Stomach (tissue), 9 donors: ENCODE measurements around the gene ERC2. TPM values are rescaled to one million over a fixed set of nuclear protein-coding genes. Genes with fewer than 3 reads are reported as not detected.

Experiments
- DNase-seq, 2 donors: peaks; one replicate each; pipeline versions ENCODE4 v3.0.0 to v3.0.0-alpha.2; 2013 to 2019
- H3K27ac ChIP-seq, 5 donors: fragments of 200-600 bp in 4 of 5; sonication (generic) in 4 of 5; one replicate each; pipeline ENCODE4 v1.5.1; 2013 to 2019; ENCODE audit warnings: mild to moderate bottlenecking in 1 of 5, moderate library complexity in 1 of 5
- H3K27me3 ChIP-seq, 3 donors: fragments of 200-600 bp; sonication (generic); one replicate each; pipeline ENCODE4 v1.5.1; 2017 to 2019; ENCODE audit warnings: mixed run types in 1 of 3
- H3K36me3 ChIP-seq, 4 donors: fragments of 200-600 bp; sonication (generic); 1 replicate in 3 of 4; 2 replicates in 1 of 4; pipeline ENCODE4 v1.5.1; 2016 to 2019
- H3K4me1 ChIP-seq, 4 donors: fragments of 200-600 bp; sonication (generic); one replicate each; pipeline ENCODE4 v1.5.1; 2016 to 2019
- H3K4me3 ChIP-seq, 4 donors: fragments of 200-600 bp; sonication (generic) in 3 of 4; one replicate each; pipeline ENCODE4 v1.5.1; 2016 to 2019; ENCODE audit warnings: mild to moderate bottlenecking in 1 of 4
- H3K9me3 ChIP-seq, 4 donors: fragments of 200-600 bp; sonication (generic); one replicate each; pipeline ENCODE4 v1.5.1; 2016 to 2019
- CTCF ChIP-seq, 7 experiments: fragments of 450-650 bp in 4 of 7; fragments of 200-600 bp in 3 of 7; sonication (generic) in 3 of 7; IDR thresholded peaks; one replicate each; pipeline ENCODE4 v1.5.1; 2016 to 2019; ENCODE audit warnings: antibody characterized with exemption in 7 of 7, control low read depth in 2 of 7, mild to moderate bottlenecking in 1 of 7
- EP300 ChIP-seq: sonication (generic); formaldehyde crosslinking; IDR thresholded peaks from one replicate; pipeline ENCODE4 v1.6.1; 2017; ENCODE audit warnings: antibody characterized with exemption
- POLR2A ChIP-seq, 4 donors: fragments of 450-650 bp; IDR thresholded peaks; one replicate each; pipeline ENCODE4 v1.6.1; 2016; ENCODE audit warnings: antibody characterized with exemption in 4 of 4, control low read depth in 2 of 4, mild to moderate bottlenecking in 1 of 4, moderate library complexity in 1 of 4
- POLR2AphosphoS5 ChIP-seq, 3 donors: sonication (generic); formaldehyde crosslinking; IDR thresholded peaks; one replicate each; pipeline ENCODE4 v1.6.1; 2016; ENCODE audit warnings: antibody characterized with exemption in 3 of 3
- WGBS, 5 donors: extraction: QIAGEN DNeasy Blood & Tissue Kit in 3 of 5; methylation state at CpG; one replicate each; pipeline versions ENCODE4 v1.1.5 to v1.1.7; 2013 to 2018; 5-methylcytosine and 5-hydroxymethylcytosine counted together
- intact Hi-C: fragments of 100-400 bp; cut with DNase I; formaldehyde crosslinking; loops from one replicate; pipeline ENCODE4 v1.15.1; 2023; ENCODE audit warnings: low total_unique reads
- polyA plus RNA-seq, 3 donors: library from polyadenylated mRNA; stranded (reverse); fragments of 200-250 nt; gene quantifications; one replicate each; pipeline ENCODE4 v1.2.3, GENCODE V29; 2013
- total RNA-seq, 5 donors: library from RNA; depleted of rRNA; stranded (reverse); fragments of >200 nt; gene quantifications; one replicate each; pipeline versions ENCODE4 v1.1.0 to v1.2.3, GENCODE V29; 2014 to 2016
- donor health status: healthy with polysubstance abuse.
- donor health status: Bipolar disorder and iron deficiency.
- donor health status: healthy.

ERC2 gene
- total and polyA plus RNA-seq, 8 donors = 0.43 to 3.1 (median 1.3) TPM; not detected in 2

DNA sequence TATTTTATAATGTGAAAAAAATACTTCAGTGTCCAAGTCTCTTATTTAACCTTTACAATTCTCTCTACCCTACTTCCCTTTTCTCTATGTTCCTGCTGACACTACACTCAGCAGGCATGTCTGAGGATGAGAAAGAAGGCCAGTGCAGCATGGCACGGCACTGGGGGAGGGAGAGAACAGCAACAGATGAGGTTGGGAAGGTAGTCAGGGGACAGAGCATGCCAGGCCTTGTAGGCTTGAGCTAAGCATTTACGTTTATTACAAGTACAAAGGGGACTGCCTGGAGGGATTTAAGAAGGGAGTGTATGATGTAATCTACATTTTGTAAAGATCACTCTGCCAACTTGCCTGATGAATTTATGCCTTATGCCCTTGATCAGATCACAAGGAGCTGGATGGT, 863.9 kb downstream of the ERC2 start:
- 73 to 85% (median 83%) methylated on average over 2 of the region's 2 CpGs for WGBS, 5 donors
- no peak overlapping the region for H3K27ac ChIP-seq
- no peaks in the 10 kb centered on the region for H3K9me3 ChIP-seq
- DNase-seq = no peak
- no peaks in the 10 kb centered on the region for H3K36me3 ChIP-seq
- intact Hi-C loops = no loop called here
- no peak overlapping the region for H3K4me3 ChIP-seq
- TF ChIP-seq POLR2A (IDR thresholded peaks at IDR 0.05) = no peak
- TF ChIP-seq POLR2AphosphoS5 (IDR thresholded peaks at IDR 0.05) = no peak
- no peak for TF ChIP-seq CTCF (IDR thresholded peaks at IDR 0.05)
- no peak for TF ChIP-seq EP300
- no peaks in the 10 kb centered on the region for H3K4me1 ChIP-seq
- H3K27me3 ChIP-seq = no peaks in the 10 kb centered on the region

- no peaks in the 10 kb centered on the region for H3K27me3 ChIP-seq
- intact Hi-C loops = no loop called here
- TF ChIP-seq POLR2A (IDR thresholded peaks at IDR 0.05) = no peak
- no peak for TF ChIP-seq EP300
- TF ChIP-seq POLR2AphosphoS5 (IDR thresholded peaks at IDR 0.05) = no peak
- TF ChIP-seq CTCF (IDR thresholded peaks at IDR 0.05) = no peak
- H3K9me3 ChIP-seq = no peaks in the 10 kb centered on the region
- DNase-seq = peak in 1 of 2 donors; percentile 46
- H3K27ac ChIP-seq = no peak overlapping the region
- H3K36me3 ChIP-seq = no peaks in the 10 kb centered on the region
- H3K4me3 ChIP-seq = no peak overlapping the region
- 54 to 63% (median 62%) methylated on average over 10 of the region's 10 CpGs for WGBS, 5 donors
- no peaks in the 10 kb centered on the region for H3K4me1 ChIP-seq
Observed at GRCh38 chr3:55601366-55602080, 866.7 kb downstream of the ERC2 start.

DNA sequence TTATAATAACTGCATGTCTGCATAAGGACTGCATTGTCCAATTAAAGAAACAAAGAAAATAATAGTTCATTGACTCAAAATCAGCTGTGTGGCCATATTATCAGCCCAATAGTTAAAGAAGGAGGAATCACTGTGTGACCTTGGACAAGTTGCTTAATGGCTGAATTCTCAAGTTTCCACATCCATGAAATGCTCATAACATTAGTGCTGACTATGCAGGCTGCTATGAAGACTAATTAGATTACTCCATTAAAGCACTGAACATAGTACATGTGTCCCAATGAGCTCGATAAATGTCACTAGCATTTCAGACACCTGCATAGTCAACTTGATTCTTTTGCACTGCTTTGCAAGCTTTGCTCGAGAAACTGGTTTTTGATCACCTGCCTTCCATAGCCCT, 870.0 kb downstream of the ERC2 start:
- H3K4me3 ChIP-seq = no peak overlapping the region
- H3K9me3 ChIP-seq = no peaks in the 10 kb centered on the region
- H3K27me3 ChIP-seq = no peaks in the 10 kb centered on the region
- H3K4me1 ChIP-seq = no peaks in the 10 kb centered on the region
- no peak overlapping the region for H3K27ac ChIP-seq
- intact Hi-C loops = no loop called here
- WGBS, 5 donors = 84 to 94% (median 89%) methylated on average over 2 of the region's 2 CpGs
- no peaks in the 10 kb centered on the region for H3K36me3 ChIP-seq
- no peak for TF ChIP-seq POLR2A (IDR thresholded peaks at IDR 0.05)
- no peak for TF ChIP-seq CTCF (IDR thresholded peaks at IDR 0.05)
- TF ChIP-seq POLR2AphosphoS5 (IDR thresholded peaks at IDR 0.05) = no peak
- TF ChIP-seq EP300 = no peak
- DNase-seq = no peak

- H3K36me3 ChIP-seq = no peaks in the 10 kb centered on the region
- H3K4me1 ChIP-seq = no peaks in the 10 kb centered on the region
- WGBS, 5 donors = 86 to 96% (median 92%) methylated on average over 4 of the region's 4 CpGs
- no peak overlapping the region for H3K4me3 ChIP-seq
- no peaks in the 10 kb centered on the region for H3K9me3 ChIP-seq
- intact Hi-C loops = no loop called here
- no peak overlapping the region for H3K27ac ChIP-seq
- TF ChIP-seq POLR2A (IDR thresholded peaks at IDR 0.05) (no peak), POLR2AphosphoS5 (IDR thresholded peaks at IDR 0.05) (no peak), EP300 (no peak), CTCF (IDR thresholded peaks at IDR 0.05) (no peak)
- DNase-seq = no peak
- H3K27me3 ChIP-seq = no peaks in the 10 kb centered on the region
Observed at GRCh38 chr3:55597641-55598040, 870.6 kb downstream of the ERC2 start.
